Measurements from ENCODE around the gene SGSH. TPM values are rescaled to one million over a fixed set of nuclear protein-coding genes. Genes with fewer than 3 reads are reported as not detected.

The SGSH gene
- total RNA-seq, 1 experiment from 2014 or later: 19.8 TPM

- Histone ChIP-seq H3K27me3 (ENCODE audit: insufficient read depth, low read length) (no peaks in the 10 kb centered on the region), H3K4me1 (ENCODE audit: insufficient read depth, low read length) (no peaks in the 10 kb centered on the region), H4K20me1 (ENCODE audit: control insufficient read depth, insufficient read depth, insufficient read length) (no peaks in the 10 kb centered on the region), H2BK15ac (ENCODE audit: low read depth, low read length) (no peak overlapping the region), H2BK20ac (ENCODE audit: low read depth, low read length, poor library complexity, severe bottlenecking) (no peak overlapping the region), H4K8ac (replicated peaks; ENCODE audit: insufficient read length, low read depth, low read length) (no peak overlapping the region), H3K9me3 (ENCODE audit: control insufficient read depth, low read depth, low read length) (no peaks in the 10 kb centered on the region), H3K23me2 (ENCODE audit: insufficient read length, low read depth, low read length, poor library complexity, severe bottlenecking) (no peaks in the 10 kb centered on the region), H2BK120ac (ENCODE audit: low read depth, low read length, poor library complexity, severe bottlenecking) (no peak overlapping the region), H4K5ac (ENCODE audit: insufficient read length, low read depth, low read length) (no peak overlapping the region), H2AK5ac (ENCODE audit: insufficient read length, low read length) (no peak overlapping the region), H3T11ph (ENCODE audit: low read length) (no peak overlapping the region), H2BK12ac (ENCODE audit: insufficient read length, low read depth, low read length) (no peak overlapping the region), H2AFZ (ENCODE audit: low read length) (no peak overlapping the region), H3K79me2 (ENCODE audit: insufficient read depth, low read length) (no peaks in the 10 kb centered on the region), H3K14ac (ENCODE audit: insufficient read depth, low read length) (no peak overlapping the region), H3K18ac (ENCODE audit: insufficient read length, low read depth, low read length) (no peak overlapping the region), H3K27ac (ENCODE audit: insufficient read length, low read depth, low read length) (no peak overlapping the region), H3K56ac (ENCODE audit: insufficient read length, low read depth, low read length) (no peak overlapping the region), H2BK5ac (ENCODE audit: insufficient read length, low read length) (no peak overlapping the region), H3K23ac (ENCODE audit: insufficient read length, low read depth, low read length) (no peak overlapping the region), H4K91ac (ENCODE audit: insufficient read length, low read depth, low read length) (no peak overlapping the region), H3K4ac (ENCODE audit: low read depth, low read length) (no peak overlapping the region), H3K9ac (ENCODE audit: extremely low read depth, insufficient read length, low read length) (no peak overlapping the region), H3K79me1 (ENCODE audit: insufficient read depth, low read depth, low read length, poor library complexity, severe bottlenecking) (no peaks in the 10 kb centered on the region), H3K4me2 (ENCODE audit: insufficient read depth, insufficient read length, low read length) (no peak overlapping the region)
- no peak for TF ChIP-seq CTCF (conservative IDR thresholded peaks at IDR 0.05)
- peaks cover 8 to 28% (median 19%) of the 10 kb centered on the region in 3 experiments; a peak in 6 of 7 replicates for H3K36me3 Mint-ChIP-seq (ENCODE audit: insufficient read depth in 1 of 3, low read depth in 3 of 3)
- H3K4me3 Mint-ChIP-seq: no peak overlapping the region
- H3K9me3 Mint-ChIP-seq: no peaks in the 10 kb centered on the region
- no peak overlapping the region for H3K27ac Mint-ChIP-seq
- no peaks in the 10 kb centered on the region for H3K27me3 Mint-ChIP-seq (ENCODE audit: low read depth)
- peaks cover 0 to 2% of the 10 kb centered on the region in 2 experiments; a peak in 1 of 4 replicates for H3K4me1 Mint-ChIP-seq
- no peak for DNase-seq
- no CpG with 5 or more reads among the region's 47 CpGs for WGBS (ENCODE audit: extremely low coverage, insufficient read length, low lambda C conversion rate)
Observed at GRCh38 chr17:80210348-80211108, 9.6 kb downstream of the SGSH start.
